Neural progenitor cell (in vitro differentiated cells): ENCODE results near the gene DISC1.

Experiments used
- EZH2 ChIP-seq: fragments of 200-600 bp; sonication (generic); IDR thresholded peaks from 2 replicates; pipeline ENCODE4 v1.6.1; 2017; ENCODE audit warnings: antibody characterized with exemption, mild to moderate bottlenecking, moderate library complexity
- EZH2phosphoT487 ChIP-seq: fragments of 200-600 bp; sonication (generic); IDR thresholded peaks from 2 replicates; pipeline ENCODE4 v1.6.1; 2017; ENCODE audit warnings: antibody characterized with exemption
- TF ChIP-seq, protein P1 (sequence below): fragments of 200-600 bp; sonication (generic); IDR thresholded peaks from 2 replicates; pipeline ENCODE4 v1.5.1; 2017; ENCODE audit warnings: antibody characterized with exemption, mild to moderate bottlenecking

GRCh38 chr1:231639819-231640218 is 13.2 kb downstream of the DISC1 start:
- TF ChIP-seq, protein P1, sequence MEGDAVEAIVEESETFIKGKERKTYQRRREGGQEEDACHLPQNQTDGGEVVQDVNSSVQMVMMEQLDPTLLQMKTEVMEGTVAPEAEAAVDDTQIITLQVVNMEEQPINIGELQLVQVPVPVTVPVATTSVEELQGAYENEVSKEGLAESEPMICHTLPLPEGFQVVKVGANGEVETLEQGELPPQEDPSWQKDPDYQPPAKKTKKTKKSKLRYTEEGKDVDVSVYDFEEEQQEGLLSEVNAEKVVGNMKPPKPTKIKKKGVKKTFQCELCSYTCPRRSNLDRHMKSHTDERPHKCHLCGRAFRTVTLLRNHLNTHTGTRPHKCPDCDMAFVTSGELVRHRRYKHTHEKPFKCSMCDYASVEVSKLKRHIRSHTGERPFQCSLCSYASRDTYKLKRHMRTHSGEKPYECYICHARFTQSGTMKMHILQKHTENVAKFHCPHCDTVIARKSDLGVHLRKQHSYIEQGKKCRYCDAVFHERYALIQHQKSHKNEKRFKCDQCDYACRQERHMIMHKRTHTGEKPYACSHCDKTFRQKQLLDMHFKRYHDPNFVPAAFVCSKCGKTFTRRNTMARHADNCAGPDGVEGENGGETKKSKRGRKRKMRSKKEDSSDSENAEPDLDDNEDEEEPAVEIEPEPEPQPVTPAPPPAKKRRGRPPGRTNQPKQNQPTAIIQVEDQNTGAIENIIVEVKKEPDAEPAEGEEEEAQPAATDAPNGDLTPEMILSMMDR: no peak
- TF ChIP-seq EZH2 (no peak), EZH2phosphoT487 (no peak)
